Measurements from ENCODE around the gene SMAD3. TPM values are rescaled to one million over a fixed set of nuclear protein-coding genes. Genes with fewer than 3 reads are reported as not detected.

Gene SMAD3
- total and polyA plus RNA-seq, 4 donors, result 4.0 to 12.2 (median 5.5) TPM

GRCh38 chr15:67085818-67086636 lies 20.6 kb downstream of the SMAD3 start:
- Histone ChIP-seq H3K27me3 (ENCODE audit: control insufficient read depth in 4 of 4, insufficient read depth in 4 of 4, low read length in 3 of 4) (no peaks in the 10 kb centered on the region), H3K36me3 (ENCODE audit: control insufficient read depth in 4 of 4, insufficient read depth in 3 of 4, low read depth in 1 of 4, low read length in 3 of 4) (no peaks in the 10 kb centered on the region), H3K4me3 (ENCODE audit: low read depth in 1 of 3, low read length in 3 of 3) (no peak overlapping the region), H3K4me1 (ENCODE audit: control insufficient read depth in 4 of 4, insufficient read depth in 4 of 4, low read length in 3 of 4) (peaks cover 5 to 22% (median 10%) of the 10 kb centered on the region in 4 donors), H3K9me3 (ENCODE audit: control insufficient read depth in 4 of 4, low read length in 3 of 4) (no peaks in the 10 kb centered on the region), H3K27ac (ENCODE audit: low read depth in 1 of 2, low read length in 2 of 2) (no peak overlapping the region), H3K9ac (ENCODE audit: low read depth in 1 of 2, low read length in 2 of 2) (no peak overlapping the region)
- no peak for TF ChIP-seq FOXA2 (IDR thresholded peaks at IDR 0.05)
- TF ChIP-seq RAD21 (IDR thresholded peaks at IDR 0.05), result peak in 1 of 2 donors; percentile 5
- no peak for DNase-seq (ENCODE audit: low spot score)
- 56% methylated on average over 3 of the region's 3 CpGs for WGBS

DNA sequence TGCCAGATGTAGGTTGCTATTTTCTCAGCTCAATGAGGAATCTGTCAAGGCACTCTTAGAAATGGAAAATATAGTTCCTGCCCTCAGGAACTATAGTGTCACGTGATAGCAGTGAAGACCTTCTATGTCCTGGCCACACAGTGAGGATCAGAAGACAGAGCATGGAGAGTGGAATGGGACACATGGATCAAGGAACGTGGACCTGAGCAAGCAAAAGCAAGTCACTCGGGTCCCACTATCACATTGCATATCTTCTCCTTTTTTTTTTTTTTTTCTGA lies 21.2 kb downstream of the SMAD3 start:
- Histone ChIP-seq H3K9me3 (ENCODE audit: control insufficient read depth in 4 of 4, low read length in 3 of 4) (no peaks in the 10 kb centered on the region), H3K4me3 (ENCODE audit: low read depth in 1 of 3, low read length in 3 of 3) (no peak overlapping the region), H3K4me1 (ENCODE audit: control insufficient read depth in 4 of 4, insufficient read depth in 4 of 4, low read length in 3 of 4) (peaks cover 3 to 20% (median 8%) of the 10 kb centered on the region in 4 donors), H3K27ac (ENCODE audit: low read depth in 1 of 2, low read length in 2 of 2) (no peak overlapping the region), H3K36me3 (ENCODE audit: control insufficient read depth in 4 of 4, insufficient read depth in 3 of 4, low read depth in 1 of 4, low read length in 3 of 4) (no peaks in the 10 kb centered on the region), H3K27me3 (ENCODE audit: control insufficient read depth in 4 of 4, insufficient read depth in 4 of 4, low read length in 3 of 4) (no peaks in the 10 kb centered on the region), H3K9ac (ENCODE audit: low read depth in 1 of 2, low read length in 2 of 2) (no peak overlapping the region)
- no peak for TF ChIP-seq YY1 (IDR thresholded peaks at IDR 0.05)
- WGBS, result 91% methylated on average over 3 of the region's 3 CpGs
- DNase-seq (ENCODE audit: low spot score), result no peak

DNA sequence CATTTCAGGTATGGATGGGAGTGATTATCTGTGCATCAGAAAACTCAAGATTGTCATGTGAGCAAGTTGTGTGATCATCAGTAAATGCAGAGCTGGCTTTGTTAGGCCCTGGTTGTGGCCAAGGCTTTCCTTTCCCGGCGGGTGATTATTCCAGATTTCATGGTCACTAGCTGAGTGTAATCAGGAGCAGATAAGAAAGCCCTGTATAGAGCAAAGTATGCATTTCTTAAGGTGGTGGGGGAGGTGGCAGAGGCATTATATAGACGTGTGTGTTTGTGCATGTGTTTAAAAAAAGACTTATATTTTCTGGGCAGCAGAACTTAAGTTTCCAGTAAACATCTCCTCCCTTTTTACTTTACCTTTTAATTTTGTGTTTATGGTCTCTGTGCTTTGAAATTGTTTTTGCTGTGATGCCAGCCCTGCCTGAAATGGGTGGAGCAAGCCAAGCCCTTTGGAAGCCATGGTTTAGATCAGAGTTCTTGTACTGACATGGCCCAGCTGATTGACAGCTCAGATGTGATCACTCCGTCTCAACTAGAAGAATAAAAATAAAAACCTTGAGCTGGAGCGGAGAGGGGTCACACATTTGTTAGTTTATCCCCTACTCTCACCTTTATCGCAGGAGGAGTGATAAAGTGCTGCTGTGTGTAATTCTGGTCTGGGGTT lies 22.2 kb downstream of the SMAD3 start:
- WGBS, result 72% methylated on average over 6 of the region's 6 CpGs
- no peaks in the 10 kb centered on the region for H3K36me3 ChIP-seq (ENCODE audit: control insufficient read depth in 4 of 4, insufficient read depth in 3 of 4, low read depth in 1 of 4, low read length in 3 of 4)
- no peak overlapping the region for H3K27ac ChIP-seq (ENCODE audit: low read depth in 1 of 2, low read length in 2 of 2)
- no peak overlapping the region for H3K4me3 ChIP-seq (ENCODE audit: low read depth in 1 of 3, low read length in 3 of 3)
- no peak for DNase-seq (ENCODE audit: low spot score)
- peaks cover 0 to 12% (median 2%) of the 10 kb centered on the region in 4 donors for H3K4me1 ChIP-seq (ENCODE audit: control insufficient read depth in 4 of 4, insufficient read depth in 4 of 4, low read length in 3 of 4)
- H3K9me3 ChIP-seq (ENCODE audit: control insufficient read depth in 4 of 4, low read length in 3 of 4), result no peaks in the 10 kb centered on the region
- no peaks in the 10 kb centered on the region for H3K27me3 ChIP-seq (ENCODE audit: control insufficient read depth in 4 of 4, insufficient read depth in 4 of 4, low read length in 3 of 4)
- H3K9ac ChIP-seq (ENCODE audit: low read depth in 1 of 2, low read length in 2 of 2), result no peak overlapping the region
- TF ChIP-seq NR2F2 (IDR thresholded peaks at IDR 0.05) (no peak), MAX (IDR thresholded peaks at IDR 0.05) (no peak)

DNA sequence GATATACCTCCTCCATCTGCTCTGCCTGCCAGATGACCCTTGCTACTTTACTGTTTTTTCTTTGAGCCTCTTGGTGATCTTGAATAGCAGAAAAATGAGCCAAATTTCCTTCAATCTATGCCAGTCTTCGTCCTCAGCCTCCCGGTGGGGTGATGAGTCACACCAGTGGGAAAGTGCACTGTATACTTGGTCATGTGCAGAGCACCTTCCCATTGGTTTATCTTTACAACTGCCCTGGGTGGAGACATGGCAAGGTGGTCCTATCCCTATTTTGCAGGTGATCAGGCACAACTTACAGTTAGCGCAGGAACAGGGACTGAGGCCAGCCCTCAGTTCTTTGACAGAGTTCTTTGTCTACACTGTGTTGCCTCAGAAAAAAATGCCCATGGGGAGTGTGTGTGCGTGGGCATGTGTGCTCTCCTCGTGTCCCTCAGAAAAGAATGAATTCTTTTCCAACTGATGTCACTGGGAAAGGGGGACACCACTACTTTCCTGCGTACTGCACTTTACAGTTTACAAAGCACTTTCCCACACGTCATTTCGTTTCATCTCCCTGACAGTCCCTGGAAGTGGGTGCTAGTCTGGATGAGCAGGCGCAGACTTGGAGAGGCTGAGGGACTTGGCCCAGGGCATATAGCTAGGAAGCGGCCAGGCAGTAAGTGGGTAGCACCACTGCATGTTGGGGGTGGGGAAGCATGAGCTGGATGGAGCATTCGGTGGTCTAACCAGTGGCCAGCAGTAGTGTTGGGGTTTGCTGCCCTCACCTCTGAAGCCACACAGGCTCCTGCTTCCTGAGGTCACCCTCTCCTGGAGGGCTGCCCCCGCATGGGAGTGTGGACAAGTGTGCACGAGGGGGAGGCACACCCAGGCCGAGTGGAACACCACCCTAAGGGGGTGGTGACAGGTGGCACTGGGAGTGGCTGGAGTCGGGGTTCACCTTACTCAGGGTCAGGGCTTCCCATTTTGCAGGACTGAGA lies 24.1 kb downstream of the SMAD3 start:
- TF ChIP-seq FOXA1 (IDR thresholded peaks at IDR 0.05) (no peak), JUND (IDR thresholded peaks at IDR 0.05) (no peak), MAX (IDR thresholded peaks at IDR 0.05) (no peak), GABPA (IDR thresholded peaks at IDR 0.05 in 1 of 2, conservative IDR thresholded peaks at IDR 0.05 in 1 of 2) (no peak), HNF4A (conservative IDR thresholded peaks at IDR 0.05) (no peak), SP1 (IDR thresholded peaks at IDR 0.05) (no peak), HNF4G (IDR thresholded peaks at IDR 0.05) (no peak)
- TF ChIP-seq, protein P1, sequence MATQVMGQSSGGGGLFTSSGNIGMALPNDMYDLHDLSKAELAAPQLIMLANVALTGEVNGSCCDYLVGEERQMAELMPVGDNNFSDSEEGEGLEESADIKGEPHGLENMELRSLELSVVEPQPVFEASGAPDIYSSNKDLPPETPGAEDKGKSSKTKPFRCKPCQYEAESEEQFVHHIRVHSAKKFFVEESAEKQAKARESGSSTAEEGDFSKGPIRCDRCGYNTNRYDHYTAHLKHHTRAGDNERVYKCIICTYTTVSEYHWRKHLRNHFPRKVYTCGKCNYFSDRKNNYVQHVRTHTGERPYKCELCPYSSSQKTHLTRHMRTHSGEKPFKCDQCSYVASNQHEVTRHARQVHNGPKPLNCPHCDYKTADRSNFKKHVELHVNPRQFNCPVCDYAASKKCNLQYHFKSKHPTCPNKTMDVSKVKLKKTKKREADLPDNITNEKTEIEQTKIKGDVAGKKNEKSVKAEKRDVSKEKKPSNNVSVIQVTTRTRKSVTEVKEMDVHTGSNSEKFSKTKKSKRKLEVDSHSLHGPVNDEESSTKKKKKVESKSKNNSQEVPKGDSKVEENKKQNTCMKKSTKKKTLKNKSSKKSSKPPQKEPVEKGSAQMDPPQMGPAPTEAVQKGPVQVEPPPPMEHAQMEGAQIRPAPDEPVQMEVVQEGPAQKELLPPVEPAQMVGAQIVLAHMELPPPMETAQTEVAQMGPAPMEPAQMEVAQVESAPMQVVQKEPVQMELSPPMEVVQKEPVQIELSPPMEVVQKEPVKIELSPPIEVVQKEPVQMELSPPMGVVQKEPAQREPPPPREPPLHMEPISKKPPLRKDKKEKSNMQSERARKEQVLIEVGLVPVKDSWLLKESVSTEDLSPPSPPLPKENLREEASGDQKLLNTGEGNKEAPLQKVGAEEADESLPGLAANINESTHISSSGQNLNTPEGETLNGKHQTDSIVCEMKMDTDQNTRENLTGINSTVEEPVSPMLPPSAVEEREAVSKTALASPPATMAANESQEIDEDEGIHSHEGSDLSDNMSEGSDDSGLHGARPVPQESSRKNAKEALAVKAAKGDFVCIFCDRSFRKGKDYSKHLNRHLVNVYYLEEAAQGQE (IDR thresholded peaks at IDR 0.05), result no peak
- peaks cover 0 to 8% (median 0%) of the 10 kb centered on the region in 4 donors for H3K36me3 ChIP-seq (ENCODE audit: control insufficient read depth in 4 of 4, insufficient read depth in 3 of 4, low read depth in 1 of 4, low read length in 3 of 4)
- no peak overlapping the region for H3K9ac ChIP-seq (ENCODE audit: low read depth in 1 of 2, low read length in 2 of 2)
- H3K27me3 ChIP-seq (ENCODE audit: control insufficient read depth in 4 of 4, insufficient read depth in 4 of 4, low read length in 3 of 4), result no peaks in the 10 kb centered on the region
- no peaks in the 10 kb centered on the region for H3K9me3 ChIP-seq (ENCODE audit: control insufficient read depth in 4 of 4, low read length in 3 of 4)
- H3K4me3 ChIP-seq (ENCODE audit: low read depth in 1 of 3, low read length in 3 of 3), result no peak overlapping the region
- H3K27ac ChIP-seq (ENCODE audit: low read depth in 1 of 2, low read length in 2 of 2), result no peak overlapping the region
- DNase-seq (ENCODE audit: low spot score), result no peak
- WGBS, result 80% methylated on average over 15 of the region's 15 CpGs
- H3K4me1 ChIP-seq (ENCODE audit: control insufficient read depth in 4 of 4, insufficient read depth in 4 of 4, low read length in 3 of 4), result peaks cover 0 to 8% (median 2%) of the 10 kb centered on the region in 4 donors

Measured in liver (tissue), 9 donors.